Activated naive CD4-positive, alpha-beta T cell treated with anti-CD3 and anti-CD28 coated beads, Interleukin-2, amount 10 ng/mL, durations not matched to agents 7 days and 5 days (primary cell): ENCODE data around the gene KRTAP10-2.
"Not testable (repeated sequence)": the region's sequence is repeated elsewhere in the genome, so short reads cannot be mapped to it uniquely, and the experiment has no call there.

ENCODE experiments used
- CTCF ChIA-PET: fragments of 350-600 bp; sonication (Branson Sonifier 250); formaldehyde crosslinking; loops from one replicate; lab custom pipeline; 2021; ENCODE audit warnings: antibody characterized with exemption; lab: Charles Lee
- DNase-seq: peaks from one replicate; pipeline ENCODE4 v3.0.0-alpha.2; 2020
- H3K27ac Mint-ChIP-seq: one replicate; pipeline ENCODE4 v1.8.0; 2021; ENCODE audit warnings: mild to moderate bottlenecking, moderate library complexity, mixed read lengths
- H3K27me3 Mint-ChIP-seq: one replicate; pipeline ENCODE4 v1.8.0; 2021; ENCODE audit warnings: mild to moderate bottlenecking, mixed read lengths
- H3K36me3 Mint-ChIP-seq: one replicate; pipeline ENCODE4 v1.8.0; 2021; ENCODE audit warnings: mixed read lengths
- H3K4me1 Mint-ChIP-seq: one replicate; pipeline ENCODE4 v1.8.0; 2021; ENCODE audit warnings: mixed read lengths
- H3K4me3 Mint-ChIP-seq: one replicate; pipeline ENCODE4 v1.8.0; 2021; ENCODE audit warnings: mild to moderate bottlenecking, moderate library complexity, mixed read lengths
- H3K9me3 Mint-ChIP-seq: one replicate; pipeline ENCODE4 v1.8.0; 2021; ENCODE audit warnings: mixed read lengths

KRTAP10-2 gene

DNA sequence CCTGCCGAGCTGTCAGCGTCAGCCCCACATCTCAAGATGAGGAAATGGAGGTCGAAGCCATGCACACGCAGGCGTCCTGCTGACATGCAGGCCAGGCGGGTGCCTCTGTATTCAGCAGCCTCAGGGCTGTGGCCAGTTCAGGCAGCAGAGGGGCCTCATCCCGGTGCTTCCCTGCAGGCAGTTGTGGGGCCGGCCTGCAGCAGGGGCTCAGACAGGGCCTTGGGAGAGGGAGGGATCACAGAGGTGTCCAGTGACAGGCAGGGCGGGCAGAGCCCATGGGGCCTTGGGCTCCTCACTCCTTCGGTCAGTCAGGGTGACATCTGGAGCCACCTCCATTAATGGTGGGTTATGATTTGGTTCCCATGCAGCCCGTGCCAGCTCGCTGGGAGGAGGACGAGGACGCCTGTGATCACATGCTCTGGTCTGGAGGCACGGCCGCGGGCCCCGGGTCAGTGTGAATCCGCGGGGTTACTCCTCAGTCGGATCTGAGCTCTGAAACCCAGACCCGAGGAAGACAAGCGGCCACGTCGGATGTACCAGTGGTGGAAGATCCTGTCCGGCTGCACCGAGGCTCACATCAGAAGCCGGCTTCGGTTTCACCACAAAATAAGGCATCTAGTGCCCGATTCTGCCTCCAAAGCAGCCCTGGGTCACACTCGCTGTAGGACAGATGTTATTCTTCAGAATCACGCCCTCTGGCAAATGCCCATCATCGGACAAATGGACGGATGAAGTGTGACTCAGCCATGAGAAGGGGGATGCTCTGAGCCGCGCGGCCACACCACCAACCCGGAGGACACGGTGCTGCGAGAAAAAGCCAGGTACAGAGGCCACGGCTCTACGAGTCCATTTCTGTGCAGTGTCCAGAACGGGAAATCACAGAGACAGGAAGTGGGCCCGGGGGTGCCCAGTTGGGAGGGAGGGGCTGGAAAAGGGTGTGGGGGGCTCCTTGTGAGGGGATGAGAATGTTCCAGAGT, 44.7 kb downstream of the KRTAP10-2 start:
- Mint-ChIP-seq H3K27me3 (peaks cover 17% of the 10 kb centered on the region), H3K27ac (no peak overlapping the region), H3K36me3 (no peaks in the 10 kb centered on the region), H3K4me1 (peaks cover 8% of the 10 kb centered on the region), H3K4me3 (no peak overlapping the region), H3K9me3 (no peaks in the 10 kb centered on the region)
- no peak for DNase-seq
- CTCF ChIA-PET = no interaction called here

DNA sequence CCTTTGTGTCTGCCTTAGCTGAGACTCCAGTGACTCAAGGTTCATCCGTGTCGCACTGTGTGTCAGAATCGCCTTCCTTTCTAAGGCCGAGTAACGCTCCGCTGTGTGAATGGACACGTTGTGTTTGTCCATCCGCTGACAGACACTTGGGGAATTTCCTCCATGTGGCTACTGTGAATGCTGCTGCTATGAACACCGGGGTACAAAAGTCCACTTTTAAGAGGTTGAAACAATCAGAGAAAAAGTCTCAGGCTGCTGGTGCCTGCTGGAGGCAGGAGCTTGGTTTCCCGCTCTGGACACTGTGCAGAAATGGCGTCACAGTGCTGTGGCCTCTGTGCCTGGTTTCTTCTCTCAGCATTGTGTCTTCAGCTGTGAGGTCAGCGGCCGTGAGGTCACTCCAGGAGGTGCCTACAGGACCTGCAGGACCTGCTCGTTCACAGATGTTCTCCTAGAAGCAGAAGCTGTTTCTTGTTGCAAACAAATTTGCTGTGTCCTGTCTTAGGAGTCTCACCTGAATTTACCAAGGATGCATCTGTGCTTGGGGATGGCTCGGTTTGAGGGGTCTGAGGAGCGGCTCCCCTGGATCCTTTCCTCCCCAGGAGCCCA, 45.5 kb downstream of the KRTAP10-2 start:
- no peaks in the 10 kb centered on the region for H3K9me3 Mint-ChIP-seq
- H3K27me3 Mint-ChIP-seq = peaks cover 17% of the 10 kb centered on the region
- CTCF ChIA-PET = interaction anchor here (0.6 to 0.7 kb wide), 2 partner anchors 75 to 237 kb away, joined by 3 read pairs; no protein-coding TSS in a partner anchor
- H3K36me3 Mint-ChIP-seq = no peaks in the 10 kb centered on the region
- peaks cover 8% of the 10 kb centered on the region for H3K4me1 Mint-ChIP-seq
- H3K4me3 Mint-ChIP-seq = no peak overlapping the region
- no peak for DNase-seq
- no peak overlapping the region for H3K27ac Mint-ChIP-seq

DNA sequence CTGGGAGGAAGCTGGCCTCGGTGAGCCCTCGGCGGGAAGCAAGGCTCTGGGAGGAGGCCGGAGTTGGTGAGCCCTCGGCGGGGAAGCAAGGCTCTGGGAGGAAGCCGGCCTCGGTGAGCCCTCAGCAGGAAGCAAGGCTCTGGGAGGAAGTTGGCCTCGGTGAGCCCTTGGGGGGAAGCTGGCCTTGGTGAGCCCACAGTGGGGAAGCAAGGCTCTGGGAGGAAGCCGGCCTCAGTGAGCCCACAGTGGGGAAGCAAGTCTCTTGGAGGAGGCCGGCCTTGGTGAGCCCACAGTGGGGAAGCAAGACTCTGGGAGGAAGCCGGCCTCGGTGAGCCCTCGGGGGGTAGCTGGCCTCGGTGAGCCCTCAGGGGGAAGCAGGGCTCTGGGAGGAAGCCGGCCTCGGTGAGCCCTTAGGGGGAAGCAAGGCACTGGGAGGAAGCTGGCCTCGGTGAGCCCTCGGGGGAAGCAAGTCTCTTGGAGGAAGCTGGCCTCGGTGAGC, 47.4 kb downstream of the KRTAP10-2 start:
- H3K9me3 Mint-ChIP-seq = no peaks in the 10 kb centered on the region
- CTCF ChIA-PET = interaction anchor here (0.6 to 0.9 kb wide), 2 partner anchors 289 to 430 kb away, joined by 3 to 5 read pairs; no protein-coding TSS in a partner anchor

DNA sequence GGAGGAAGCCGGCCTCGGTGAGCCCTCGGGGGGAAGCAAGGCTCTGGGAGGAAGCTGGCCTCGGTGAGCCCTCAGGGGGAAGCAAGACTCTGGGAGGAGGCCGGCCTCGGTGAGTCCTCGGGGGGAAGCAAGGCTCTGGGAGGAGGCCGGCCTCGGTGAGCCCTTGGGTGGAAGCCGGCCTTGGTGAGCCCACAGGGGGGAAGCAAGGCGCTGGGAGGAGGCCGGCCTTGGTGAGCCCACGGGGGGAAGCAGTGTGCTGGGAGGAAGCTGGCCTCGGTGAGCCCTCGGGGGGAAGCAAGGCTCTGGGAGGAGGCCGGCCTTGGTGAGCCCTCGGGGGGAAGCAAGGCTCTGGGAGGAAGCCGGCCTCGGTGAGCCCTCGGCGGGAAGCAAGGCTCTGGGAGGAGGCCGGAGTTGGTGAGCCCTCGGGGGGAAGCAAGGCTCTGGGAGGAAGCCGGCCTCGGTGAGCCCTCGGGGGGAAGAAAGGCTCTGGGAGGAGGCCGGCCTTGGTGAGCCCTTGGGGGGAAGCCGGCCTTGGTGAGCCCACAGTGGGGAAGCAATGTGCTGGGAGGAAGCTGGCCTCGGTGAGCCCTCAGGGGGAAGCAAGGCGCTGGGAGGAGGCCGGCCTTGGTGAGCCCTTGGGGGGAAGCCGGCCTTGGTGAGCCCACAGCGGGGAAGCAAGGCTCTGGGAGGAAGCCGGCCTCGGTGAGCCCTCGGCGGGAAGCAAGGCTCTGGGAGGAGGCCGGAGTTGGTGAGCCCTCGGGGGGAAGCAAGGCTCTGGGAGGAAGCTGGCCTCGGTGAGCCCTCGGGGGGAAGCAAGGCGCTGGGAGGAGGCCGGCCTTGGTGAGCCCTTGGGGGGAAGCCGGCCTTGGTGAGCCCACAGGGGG, 48.1 kb downstream of the KRTAP10-2 start:
- H3K4me1 Mint-ChIP-seq, H3K4me3 Mint-ChIP-seq, DNase-seq, H3K9me3 Mint-ChIP-seq, H3K27ac Mint-ChIP-seq, H3K36me3 Mint-ChIP-seq: not testable (repeated sequence)
- CTCF ChIA-PET = interaction anchor here (0.9 to 1.2 kb wide), 2 partner anchors 205 to 290 kb away, joined by 3 to 5 read pairs; no protein-coding TSS in a partner anchor
- peaks cover 22% of the 10 kb centered on the region for H3K27me3 Mint-ChIP-seq

More for the DNA sequence above, 47.4 kb downstream of the KRTAP10-2 start:
- DNase-seq = peak; percentile 27
- no peak overlapping the region for H3K27ac Mint-ChIP-seq
- no peak overlapping the region for H3K4me3 Mint-ChIP-seq
- H3K4me1 Mint-ChIP-seq = peaks cover 6% of the 10 kb centered on the region
- peaks cover 17% of the 10 kb centered on the region for H3K27me3 Mint-ChIP-seq
- H3K36me3 Mint-ChIP-seq = no peaks in the 10 kb centered on the region

DNA sequence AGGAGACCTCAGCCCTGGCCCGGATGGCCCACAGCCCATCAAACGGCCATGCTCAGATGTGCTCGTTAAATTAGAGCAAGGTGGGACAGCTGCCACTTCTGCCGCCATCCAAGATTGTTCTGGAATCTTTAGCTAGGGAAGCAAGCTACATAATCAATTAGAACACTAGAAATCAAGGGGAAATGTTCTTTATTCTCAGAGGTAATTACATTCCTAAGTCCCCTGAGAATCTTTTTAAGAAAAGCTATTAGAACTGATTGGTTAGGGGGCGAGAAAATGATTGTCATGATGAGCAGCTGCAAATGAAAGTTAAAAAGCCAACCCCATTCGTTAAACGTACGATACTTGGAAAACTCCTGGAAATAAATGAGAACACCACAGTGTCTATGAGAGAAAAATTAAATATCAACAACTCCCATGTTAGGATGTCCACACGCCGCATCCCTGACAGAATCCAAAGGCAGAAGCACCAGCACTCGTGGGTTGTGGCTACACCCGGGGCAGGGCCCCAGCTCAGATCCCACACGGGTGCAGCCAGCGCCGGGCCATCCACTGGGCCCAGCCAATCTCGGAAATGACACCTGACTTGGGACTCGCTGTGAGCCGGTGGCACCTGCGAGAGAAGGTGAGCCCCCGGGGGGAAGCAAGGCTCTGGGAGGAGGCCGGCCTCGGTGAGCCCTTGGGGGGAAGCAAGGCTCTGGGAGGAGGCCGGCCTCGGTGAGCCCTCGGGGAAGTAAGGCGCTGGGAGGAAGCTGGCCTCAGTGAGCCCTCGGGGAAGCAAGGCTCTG, 48.9 kb downstream of the KRTAP10-2 start:
- Mint-ChIP-seq H3K27me3 (peaks cover 27% of the 10 kb centered on the region), H3K27ac (no peak overlapping the region), H3K4me1 (peaks cover 9% of the 10 kb centered on the region), H3K36me3 (no peaks in the 10 kb centered on the region), H3K4me3 (no peak overlapping the region), H3K9me3 (no peaks in the 10 kb centered on the region)
- no peak for DNase-seq
- CTCF ChIA-PET = interaction anchor here (1.2 to 1.9 kb wide), 3 partner anchors 12 to 291 kb away, joined by 3 to 7 read pairs (median 4); no protein-coding TSS in a partner anchor
